ENCODE results near the gene LARP1. TPM values are rescaled to one million over a fixed set of nuclear protein-coding genes. Genes with fewer than 3 reads are reported as not detected.

Gene LARP1
- total and polyA plus RNA-seq, 10 of the 15 experiments (the other 5 are each of a cell fraction or from before 2014, with no cell fraction given): 22.6 to 227 (median 60.8) TPM

DNA sequence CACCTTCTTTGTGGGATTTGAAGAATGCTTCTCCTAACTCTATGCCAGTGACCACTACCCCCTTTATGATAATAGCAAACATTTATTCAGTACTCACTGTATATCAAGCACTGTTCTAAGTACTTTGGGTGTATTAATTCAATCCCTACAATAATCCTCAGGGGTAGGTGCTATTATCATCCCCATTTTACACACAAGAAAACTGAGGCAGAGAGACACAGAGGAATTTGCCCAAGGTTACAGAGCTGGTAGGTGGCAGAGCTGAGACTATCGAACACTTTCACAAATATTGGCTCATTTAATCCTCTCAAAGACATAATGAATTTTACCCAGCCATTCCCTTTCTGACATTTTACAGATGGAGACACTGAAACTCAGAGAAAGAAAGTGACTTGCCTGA is 9.8 kb upstream of the LARP1 start:
- no TSS peak for BruUV-seq (replicated peaks)
- no peaks in the 10 kb centered on the region for H3K36me3 ChIP-seq (ENCODE audit: control insufficient read depth in 2 of 2, insufficient read depth in 2 of 2, low read length in 1 of 2)
- H3K9me3 ChIP-seq (replicated peaks; ENCODE audit: control insufficient read depth, insufficient read depth, low read length): no peaks in the 10 kb centered on the region
- H2AFZ ChIP-seq (ENCODE audit: control insufficient read depth, low read depth, low read length): no peak overlapping the region
- TF ChIP-seq GATAD2B (conservative IDR thresholded peaks at IDR 0.05; ENCODE audit: low read depth) (no peak), HDAC6 (IDR thresholded peaks at IDR 0.05; ENCODE audit: unreplicated experiment) (no peak), FOS (IDR thresholded peaks at IDR 0.05; ENCODE audit: borderline replicate concordance, extremely low read depth, insufficient read length) (no peak), MYB (IDR thresholded peaks at IDR 0.05; ENCODE audit: borderline replicate concordance, low read depth, low read length) (no peak), RAD21 (IDR thresholded peaks at IDR 0.05; ENCODE audit: insufficient read depth, low read depth, low read length) (no peak), RCOR1 (conservative IDR thresholded peaks at IDR 0.05; ENCODE audit: low read depth, low read length) (no peak), SREBF2 (IDR thresholded peaks at IDR 0.05; ENCODE audit: low read length) (no peak), TAF1 (IDR thresholded peaks at IDR 0.05; ENCODE audit: borderline replicate concordance, low read depth, low read length) (no peak)
- TF ChIP-seq, protein P1, sequence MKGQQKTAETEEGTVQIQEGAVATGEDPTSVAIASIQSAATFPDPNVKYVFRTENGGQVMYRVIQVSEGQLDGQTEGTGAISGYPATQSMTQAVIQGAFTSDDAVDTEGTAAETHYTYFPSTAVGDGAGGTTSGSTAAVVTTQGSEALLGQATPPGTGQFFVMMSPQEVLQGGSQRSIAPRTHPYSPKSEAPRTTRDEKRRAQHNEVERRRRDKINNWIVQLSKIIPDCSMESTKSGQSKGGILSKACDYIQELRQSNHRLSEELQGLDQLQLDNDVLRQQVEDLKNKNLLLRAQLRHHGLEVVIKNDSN (IDR thresholded peaks at IDR 0.05; ENCODE audit: borderline replicate concordance, extremely low read length, insufficient read depth, low read depth, low read length): no peak
- TF ChIP-seq, protein P2, sequence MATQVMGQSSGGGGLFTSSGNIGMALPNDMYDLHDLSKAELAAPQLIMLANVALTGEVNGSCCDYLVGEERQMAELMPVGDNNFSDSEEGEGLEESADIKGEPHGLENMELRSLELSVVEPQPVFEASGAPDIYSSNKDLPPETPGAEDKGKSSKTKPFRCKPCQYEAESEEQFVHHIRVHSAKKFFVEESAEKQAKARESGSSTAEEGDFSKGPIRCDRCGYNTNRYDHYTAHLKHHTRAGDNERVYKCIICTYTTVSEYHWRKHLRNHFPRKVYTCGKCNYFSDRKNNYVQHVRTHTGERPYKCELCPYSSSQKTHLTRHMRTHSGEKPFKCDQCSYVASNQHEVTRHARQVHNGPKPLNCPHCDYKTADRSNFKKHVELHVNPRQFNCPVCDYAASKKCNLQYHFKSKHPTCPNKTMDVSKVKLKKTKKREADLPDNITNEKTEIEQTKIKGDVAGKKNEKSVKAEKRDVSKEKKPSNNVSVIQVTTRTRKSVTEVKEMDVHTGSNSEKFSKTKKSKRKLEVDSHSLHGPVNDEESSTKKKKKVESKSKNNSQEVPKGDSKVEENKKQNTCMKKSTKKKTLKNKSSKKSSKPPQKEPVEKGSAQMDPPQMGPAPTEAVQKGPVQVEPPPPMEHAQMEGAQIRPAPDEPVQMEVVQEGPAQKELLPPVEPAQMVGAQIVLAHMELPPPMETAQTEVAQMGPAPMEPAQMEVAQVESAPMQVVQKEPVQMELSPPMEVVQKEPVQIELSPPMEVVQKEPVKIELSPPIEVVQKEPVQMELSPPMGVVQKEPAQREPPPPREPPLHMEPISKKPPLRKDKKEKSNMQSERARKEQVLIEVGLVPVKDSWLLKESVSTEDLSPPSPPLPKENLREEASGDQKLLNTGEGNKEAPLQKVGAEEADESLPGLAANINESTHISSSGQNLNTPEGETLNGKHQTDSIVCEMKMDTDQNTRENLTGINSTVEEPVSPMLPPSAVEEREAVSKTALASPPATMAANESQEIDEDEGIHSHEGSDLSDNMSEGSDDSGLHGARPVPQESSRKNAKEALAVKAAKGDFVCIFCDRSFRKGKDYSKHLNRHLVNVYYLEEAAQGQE (IDR thresholded peaks at IDR 0.05; ENCODE audit: low read depth, low read length): no peak
- H4K20me1 ChIP-seq (ENCODE audit: control insufficient read depth, insufficient read depth): no peaks in the 10 kb centered on the region
- DNase-seq (ENCODE audit: low read depth, low spot score) (no peak), ATAC-seq (no peak), FAIRE-seq (no peak)
- H3K4me3 ChIP-seq: no peak overlapping the region
- no peak overlapping the region for H3K4me2 ChIP-seq (ENCODE audit: control insufficient read depth, insufficient read depth)
- POLR2A ChIA-PET: interaction anchor here (0.6 to 0.7 kb wide), 2 partner anchors 241 to 615 kb away, joined by 3 to 5 read pairs; no protein-coding TSS in a partner anchor
- no peak overlapping the region for H3K9ac ChIP-seq (ENCODE audit: control insufficient read depth, insufficient read depth, low read length)
- RAD21 ChIA-PET (ENCODE audit: unreplicated experiment): no interaction called here
- H3K4me1 ChIP-seq (ENCODE audit: control insufficient read depth, insufficient read depth, low read length): no peaks in the 10 kb centered on the region
- SMC1A ChIA-PET (ENCODE audit: uncharacterized antibody, unreplicated experiment): no interaction called here
- in situ Hi-C loops (cut with MboI) (no loop called here), intact Hi-C loops (cut with micrococcal nuclease; ENCODE audit: unreplicated experiment) (no loop called here)
- CTCF ChIA-PET: no interaction called here
- H3K27me3 ChIP-seq (replicated peaks in 1 of 2; ENCODE audit: control insufficient read depth in 2 of 2, insufficient read depth in 2 of 2, low read length in 1 of 2): no peaks in the 10 kb centered on the region
- H3K79me2 ChIP-seq (ENCODE audit: control insufficient read depth, insufficient read depth, low read length): no peaks in the 10 kb centered on the region
- 100% methylated on average over 1 of the region's 1 CpG for WGBS (ENCODE audit: insufficient coverage, insufficient replicate concordance, low lambda C conversion rate, missing lambda C conversion rate)
- no peak overlapping the region for H3K27ac ChIP-seq (ENCODE audit: control insufficient read depth, insufficient read depth)

All from GM12878 (cell line).